ENCODE results near the gene OR2T10.
"Not testable (repeated sequence)": the region's sequence is repeated elsewhere in the genome, so short reads cannot be mapped to it uniquely, and the experiment has no call there.

The OR2T10 gene

GRCh38 chr1:248593226-248593625 lies 4.3 kb downstream of the OR2T10 start:
- no peak for DNase-seq

GRCh38 chr1:248592655-248593054 lies 4.8 kb downstream of the OR2T10 start:
- no peak for DNase-seq

- DNase-seq: no peak
Observed at GRCh38 chr1:248590055-248590454, 7.4 kb downstream of the OR2T10 start.

- DNase-seq: no peak
Observed at GRCh38 chr1:248589334-248589733, 8.2 kb downstream of the OR2T10 start.

- DNase-seq: no peak
Observed at GRCh38 chr1:248585266-248585665, 12.2 kb downstream of the OR2T10 start.

- no peak for DNase-seq
Observed at GRCh38 chr1:248576260-248576980, 21.1 kb downstream of the OR2T10 start.

GRCh38 chr1:248574657-248575056 lies 22.8 kb downstream of the OR2T10 start, which contains the start of gene OR2T34:
TSS of gene OR2T34 (minus strand) at chr1:248574757. CDS start at chr1:248574757, 0 bp downstream.
- not testable (repeated sequence) for DNase-seq

GRCh38 chr1:248573856-248574255 lies 23.6 kb downstream of the OR2T10 start:
- not testable (repeated sequence) for DNase-seq

GRCh38 chr1:248572049-248572448 lies 25.5 kb downstream of the OR2T10 start:
- not testable (repeated sequence) for DNase-seq

GRCh38 chr1:248570811-248571210 lies 26.7 kb downstream of the OR2T10 start:
- not testable (repeated sequence) for DNase-seq

- DNase-seq: peak; percentile 19
Observed at GRCh38 chr1:248569049-248569448, 28.5 kb downstream of the OR2T10 start.

- peak; percentile 45 for DNase-seq
Observed at GRCh38 chr1:248565530-248566373, 31.7 kb downstream of the OR2T10 start.

GRCh38 chr1:248562672-248563071 lies 34.8 kb downstream of the OR2T10 start, which contains the start of gene OR2T29:
TSS of gene OR2T29 (minus strand) at chr1:248562772. CDS start at chr1:248559491, 3,281 bp downstream.
- DNase-seq: not testable (repeated sequence)

GRCh38 chr1:248551027-248551426 lies 46.5 kb downstream of the OR2T10 start:
- DNase-seq: not testable (repeated sequence)

- DNase-seq: not testable (repeated sequence)
Observed at GRCh38 chr1:248547383-248547782, 50.1 kb downstream of the OR2T10 start.
